AG04449 (cell line): ENCODE data around the gene FAM120AOS.
"Not testable (repeated sequence)": the region's sequence is repeated elsewhere in the genome, so short reads cannot be mapped to it uniquely, and the experiment has no call there.

Experiments used
- CTCF ChIA-PET: fragments of 350-600 bp; formaldehyde crosslinking; extraction: SDS; loops from one replicate; lab custom pipeline; 2021; ENCODE audit warnings: antibody characterized with exemption; lab: Yijun Ruan, JAX
- POLR2A ChIA-PET: fragments of 400-600, 350-600 bp; formaldehyde crosslinking; extraction: SDS; loops from one replicate; lab custom pipeline; 2020; ENCODE audit warnings: antibody characterized with exemption, inconsistent platforms; lab: Yijun Ruan, JAX
- DNase-seq: peaks from one replicate; pipeline ENCODE4 v3.0.0-alpha.2; 2010; ENCODE audit warnings: low read depth, low spot score
- H3K4me3 ChIP-seq: 2 replicates; pipeline ENCODE4 v1.5.1; 2011; ENCODE audit warnings: low read depth, mild to moderate bottlenecking, control low read depth, low read length
- CTCF ChIP-seq: IDR thresholded peaks from one replicate; pipeline ENCODE4 v1.5.1; 2011; ENCODE audit warnings: mild to moderate bottlenecking, moderate library complexity, low read length, control low read depth, inconsistent platforms; ENCODE audit not compliant: insufficient read depth; ENCODE audit errors: missing control alignments

The FAM120AOS gene

GRCh38 chr9:93446073-93446472, 7.3 kb downstream of the FAM120AOS start:
- ChIA-PET CTCF (interaction anchor here (1.2 to 1.4 kb wide), 2 partner anchors 17 to 120 kb away, joined by 3 to 4 read pairs; no protein-coding TSS in a partner anchor), POLR2A (interaction anchor here (0.6 to 0.7 kb wide), 2 partner anchors 62 to 1435 kb away, joined by 3 read pairs; no protein-coding TSS in a partner anchor)
- no peak for TF ChIP-seq CTCF
- DNase-seq: no peak
- H3K4me3 ChIP-seq: no peak overlapping the region

DNA sequence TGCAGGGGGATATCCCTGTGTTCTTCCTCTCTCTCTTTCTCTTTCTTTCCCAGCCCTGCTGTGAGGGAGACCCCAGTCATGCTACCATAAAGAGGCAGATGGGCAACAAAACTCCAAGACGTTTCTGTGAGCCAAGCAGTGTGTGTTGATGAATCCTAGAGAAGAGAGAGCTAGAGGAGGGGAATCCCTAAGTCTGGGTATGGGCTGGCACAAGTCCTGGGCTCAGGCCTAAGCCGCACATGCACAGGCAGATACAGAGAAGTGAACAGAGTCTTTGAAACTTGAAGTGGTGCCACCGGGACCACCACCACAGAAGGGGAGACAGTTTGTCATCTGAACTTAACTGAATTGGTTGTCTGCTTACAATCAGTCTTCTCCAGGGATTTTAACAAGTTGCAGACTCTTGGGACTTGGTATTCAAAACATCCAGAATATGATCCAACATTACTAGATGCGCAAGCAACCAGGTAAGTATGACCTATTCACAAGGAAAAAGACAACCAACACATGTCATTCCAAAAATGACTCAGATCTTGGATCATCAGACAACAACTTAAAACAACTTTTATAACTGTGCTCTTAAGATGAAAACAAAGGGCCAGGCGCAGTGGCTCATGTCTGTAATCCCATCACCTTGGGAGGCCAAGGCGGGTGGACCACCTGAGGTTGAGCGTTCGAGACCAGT, 12.3 kb downstream of the FAM120AOS start:
- H3K4me3 ChIP-seq: no peak overlapping the region
- DNase-seq: no peak
- TF ChIP-seq CTCF: no peak
- POLR2A ChIA-PET: no interaction called here
- CTCF ChIA-PET: no interaction called here

- POLR2A ChIA-PET, DNase-seq, CTCF ChIA-PET, H3K4me3 ChIP-seq: not testable (repeated sequence)
These were observed 14.1 kb downstream of the FAM120AOS start for GRCh38 chr9:93439301-93439700.

- no peak overlapping the region for H3K4me3 ChIP-seq
- DNase-seq: no peak
- ChIA-PET CTCF (no interaction called here), POLR2A (no interaction called here)
- TF ChIP-seq CTCF: no peak
These were observed 15.4 kb downstream of the FAM120AOS start for GRCh38 chr9:93437996-93438395.

DNA sequence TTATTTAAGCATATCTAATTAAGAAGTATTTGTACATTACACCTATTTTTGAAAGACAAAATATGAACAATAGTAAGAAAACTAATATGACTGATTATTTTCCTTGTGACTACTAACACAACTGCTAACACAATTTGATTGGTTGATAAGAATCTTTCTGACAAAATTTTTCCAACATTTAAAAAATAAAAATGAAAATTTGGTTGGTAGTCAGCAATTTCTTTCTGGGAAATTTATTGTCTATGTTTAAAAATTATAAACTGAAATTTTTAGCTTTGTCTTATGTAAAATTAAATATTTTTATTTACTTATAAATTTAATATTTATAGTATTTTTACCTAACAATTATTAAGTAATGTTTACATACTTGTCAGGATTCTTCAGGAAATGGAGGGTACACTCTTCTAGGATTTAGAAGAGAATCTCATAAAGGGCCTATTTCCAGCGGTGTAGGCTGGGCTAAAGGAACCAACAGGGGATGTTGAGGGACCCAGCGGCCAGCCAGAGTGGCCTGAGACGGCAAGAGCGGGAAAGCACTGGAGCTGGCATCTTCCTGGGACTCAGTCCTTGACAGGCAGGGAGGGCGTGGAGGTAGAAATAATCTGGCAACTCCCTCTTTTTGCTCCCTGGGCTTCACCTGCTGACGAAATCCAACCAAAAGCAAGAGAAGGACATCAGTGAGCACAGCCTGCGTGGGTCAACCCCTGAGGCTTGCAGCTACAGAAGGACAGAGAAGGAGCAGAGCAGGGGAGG, 16.6 kb downstream of the FAM120AOS start:
- ChIA-PET CTCF (interaction anchor here (0.6 kb wide), 1 partner anchor 204 kb away, joined by 3 read pairs; no protein-coding TSS in a partner anchor), POLR2A (no interaction called here)
- DNase-seq: no peak
- no peak overlapping the region for H3K4me3 ChIP-seq
- TF ChIP-seq CTCF: no peak

- CTCF ChIA-PET: no interaction called here
- DNase-seq: no peak
- no peak for TF ChIP-seq CTCF
- H3K4me3 ChIP-seq: no peak overlapping the region
- POLR2A ChIA-PET: no interaction called here
These were observed 17.2 kb downstream of the FAM120AOS start for GRCh38 chr9:93436218-93436617.

- TF ChIP-seq CTCF: no peak
- CTCF ChIA-PET: no interaction called here
- no peak for DNase-seq
- POLR2A ChIA-PET: no interaction called here
- H3K4me3 ChIP-seq: no peak overlapping the region
These were observed 18.0 kb downstream of the FAM120AOS start for GRCh38 chr9:93435386-93435785.
